ENCODE data around the gene HSBP1L1.

Gene HSBP1L1

DNA sequence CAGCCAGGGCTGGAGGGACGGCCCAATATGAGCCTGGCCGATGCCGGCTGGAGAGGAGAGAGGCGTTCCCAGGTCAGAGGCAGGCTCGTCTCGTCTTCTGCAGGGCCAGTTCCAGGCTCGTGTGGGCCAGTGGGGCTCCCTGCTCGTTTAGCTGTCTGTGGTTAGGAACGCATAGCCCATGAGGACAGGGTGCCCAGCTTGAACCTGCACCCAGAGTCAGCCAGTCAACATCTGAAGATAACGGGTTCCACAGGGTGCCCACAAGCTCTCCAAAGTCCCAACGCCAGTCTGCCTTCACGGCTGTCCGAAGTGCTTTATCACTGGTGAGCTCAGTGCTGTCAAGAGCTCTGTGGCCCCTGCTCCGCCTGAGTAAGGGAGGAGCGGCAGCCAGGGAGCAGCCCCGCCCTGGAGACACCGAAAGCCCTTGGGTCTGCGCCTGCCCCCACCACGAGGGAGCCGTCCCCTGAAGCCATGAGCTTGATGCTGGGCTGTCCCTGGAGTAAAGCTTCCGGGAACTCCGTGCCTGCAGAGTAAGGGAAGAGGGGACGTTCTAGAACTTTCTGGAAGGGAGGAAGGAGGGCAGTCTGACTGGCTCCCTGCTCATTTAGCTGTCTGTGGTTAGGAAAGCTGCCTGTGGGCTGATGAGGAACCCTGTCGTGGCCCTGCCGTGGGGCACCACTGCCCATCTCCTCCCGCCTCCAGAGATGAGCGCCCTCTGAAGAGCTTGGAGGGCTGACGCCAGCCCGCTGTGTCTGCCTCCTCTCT is 2.7 kb upstream of the HSBP1L1 start:
- no peak for DNase-seq

DNA sequence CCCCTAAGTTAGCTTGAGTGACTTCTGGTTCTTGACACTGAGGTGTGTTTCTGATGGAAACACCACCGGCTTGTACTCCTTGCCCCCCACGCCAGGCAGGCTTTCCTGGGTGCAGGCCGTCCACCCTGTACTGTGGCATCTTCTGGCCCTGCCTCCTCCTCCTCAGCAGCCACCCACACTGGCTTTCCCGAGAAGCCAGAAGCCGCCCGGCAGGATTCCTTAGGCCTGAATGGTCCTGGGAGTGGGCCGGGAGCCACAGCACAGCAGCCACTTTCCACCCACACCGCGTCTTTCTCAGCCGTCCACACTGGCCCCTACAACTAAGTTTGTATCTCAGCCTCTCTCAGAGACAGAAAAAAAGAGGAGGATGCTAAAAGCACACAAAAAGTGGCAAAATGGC is 2.1 kb upstream of the HSBP1L1 start:
- no peak for DNase-seq

DNA sequence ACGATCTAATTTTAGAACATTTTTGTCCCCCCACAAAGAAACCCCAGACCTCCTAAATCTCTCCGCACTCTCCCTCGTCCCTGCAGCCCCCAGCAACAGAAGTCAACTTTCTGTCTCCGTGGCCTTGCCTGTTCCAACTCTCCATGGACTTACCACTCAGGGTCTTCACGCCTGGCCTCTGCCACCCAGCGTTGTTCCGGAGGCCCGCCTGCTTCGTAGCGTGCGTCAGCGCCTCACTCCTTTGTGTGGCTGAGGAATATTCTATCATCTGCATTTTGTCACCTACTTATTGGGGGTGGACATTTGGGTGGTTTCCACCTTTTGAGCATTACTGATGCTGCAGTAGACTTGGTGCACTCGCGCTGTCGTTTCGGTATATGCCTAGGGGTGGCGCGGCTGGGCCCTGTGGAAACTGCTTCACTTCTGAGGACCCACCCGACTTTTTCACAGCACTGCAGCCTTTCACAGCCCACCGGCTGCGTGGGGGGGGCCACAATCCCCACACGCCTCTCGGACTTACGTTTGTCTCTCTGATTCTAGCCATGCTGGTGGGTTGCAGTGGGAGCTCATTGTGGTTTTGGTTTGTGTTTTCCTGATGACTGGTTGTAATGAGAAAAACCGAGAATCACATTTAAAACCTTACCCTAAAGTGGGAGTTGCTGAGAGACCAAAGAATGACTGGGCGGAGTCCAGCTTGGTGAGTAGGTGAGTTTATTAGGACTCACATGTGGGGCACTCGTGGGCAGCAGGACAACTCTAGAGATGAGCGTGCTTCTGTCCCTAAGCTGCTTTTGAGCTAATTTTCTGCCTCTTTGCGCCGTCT is 1.4 kb upstream of the HSBP1L1 start:
- no peak for DNase-seq

DNA sequence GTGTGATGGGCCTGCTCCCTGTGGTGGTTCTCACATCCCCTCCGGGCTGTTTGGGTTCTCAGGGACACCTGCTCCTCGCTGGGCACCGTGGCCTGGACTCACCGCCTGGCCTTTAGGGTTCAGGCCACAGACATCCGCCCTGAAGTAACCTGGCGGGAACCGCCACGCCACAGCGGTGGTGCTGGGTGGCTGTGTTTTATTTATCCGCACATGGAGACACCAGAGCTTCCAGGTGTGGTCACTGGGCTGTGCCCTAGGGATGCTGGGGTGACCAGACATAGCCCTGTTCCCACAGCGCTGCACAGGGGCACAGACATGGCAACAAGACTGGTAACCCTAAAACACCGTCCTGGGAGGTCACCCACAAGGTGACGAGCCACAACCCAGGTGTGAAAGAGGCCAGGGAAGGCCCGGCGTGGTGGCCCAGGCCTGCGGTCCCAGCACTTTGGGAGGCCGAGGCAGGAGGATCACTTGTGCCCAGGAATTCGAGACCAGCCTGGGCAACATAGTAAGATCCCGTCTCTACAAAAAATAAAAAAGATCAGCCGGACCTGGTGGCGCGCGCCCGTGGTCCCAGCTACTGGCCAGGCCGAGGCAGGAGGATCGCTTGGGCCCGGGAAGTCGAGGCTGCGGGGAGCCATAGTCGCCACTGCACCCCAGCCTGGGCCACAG is 649 bp upstream of the HSBP1L1 start:
- no peak for DNase-seq

DNA sequence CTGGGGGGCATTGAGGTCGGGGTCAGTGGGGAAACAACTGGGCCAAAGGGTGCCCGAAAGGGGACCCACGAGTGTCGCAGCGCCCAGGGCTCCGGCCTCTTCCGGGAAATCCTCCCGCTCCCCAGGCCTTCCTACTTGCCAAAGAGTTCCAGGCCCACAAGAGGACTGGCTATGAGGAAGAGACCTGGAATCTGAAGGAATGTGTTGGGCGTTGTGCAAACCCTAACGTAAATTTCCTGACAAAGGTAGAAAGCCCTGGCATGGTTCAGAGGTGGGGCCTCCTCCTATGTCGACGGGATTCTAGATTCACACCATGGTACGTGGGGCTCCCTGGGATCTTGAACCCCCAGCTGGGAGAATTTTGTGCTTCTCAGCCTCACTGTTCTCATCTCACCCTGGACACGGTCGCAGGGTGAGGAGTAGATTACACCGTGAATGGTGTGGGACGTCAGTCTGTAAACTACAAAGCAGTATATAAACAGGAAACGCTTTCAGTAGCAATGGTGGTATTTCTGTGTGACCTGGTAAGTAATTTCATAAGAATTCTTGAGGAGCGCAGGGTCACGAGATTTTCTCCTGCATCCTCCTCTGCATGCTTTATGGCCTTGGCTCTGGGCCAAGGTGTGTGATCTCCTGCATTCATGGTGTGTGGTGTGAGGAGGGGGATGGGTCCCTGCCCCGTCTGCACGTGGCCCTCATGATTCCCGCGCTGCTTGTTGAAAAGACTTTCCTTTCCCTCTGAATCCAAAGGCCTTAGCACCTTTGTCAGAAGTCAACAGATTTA is 868 bp downstream of the HSBP1L1 start:
- DNase-seq = no peak

DNA sequence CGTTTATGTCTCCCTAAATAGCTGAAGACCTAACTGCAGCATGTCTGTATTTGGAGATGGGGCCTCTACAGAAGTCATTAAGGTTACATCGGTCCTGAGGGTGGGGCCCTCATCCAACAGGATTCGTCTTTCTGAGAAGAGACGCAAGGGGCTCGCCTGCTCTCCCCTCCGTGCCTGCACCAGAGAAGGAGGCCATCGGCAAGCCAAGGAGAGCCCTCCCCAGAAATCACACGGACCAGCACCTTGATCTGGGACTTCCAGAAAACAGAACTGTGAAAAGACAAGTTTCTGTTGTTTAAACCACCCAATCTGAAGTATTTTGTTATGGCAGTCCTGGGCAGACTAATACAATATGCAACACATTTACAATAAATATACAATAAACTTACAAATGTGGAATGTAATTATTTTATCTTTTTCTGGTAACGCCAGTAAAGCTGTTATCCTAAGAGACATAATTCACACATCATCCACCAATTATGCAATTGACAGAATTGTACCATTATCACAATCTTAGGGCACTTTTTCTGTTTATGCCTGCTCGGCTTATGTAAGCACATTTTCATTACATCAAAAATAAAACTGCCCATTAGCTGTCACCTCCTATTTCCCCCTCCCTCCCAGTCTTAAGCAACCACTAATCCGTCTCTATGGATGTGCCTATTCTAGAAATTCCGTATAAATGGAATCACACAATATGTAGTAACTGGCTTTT is 6.1 kb downstream of the HSBP1L1 start:
- DNase-seq = no peak

DNA sequence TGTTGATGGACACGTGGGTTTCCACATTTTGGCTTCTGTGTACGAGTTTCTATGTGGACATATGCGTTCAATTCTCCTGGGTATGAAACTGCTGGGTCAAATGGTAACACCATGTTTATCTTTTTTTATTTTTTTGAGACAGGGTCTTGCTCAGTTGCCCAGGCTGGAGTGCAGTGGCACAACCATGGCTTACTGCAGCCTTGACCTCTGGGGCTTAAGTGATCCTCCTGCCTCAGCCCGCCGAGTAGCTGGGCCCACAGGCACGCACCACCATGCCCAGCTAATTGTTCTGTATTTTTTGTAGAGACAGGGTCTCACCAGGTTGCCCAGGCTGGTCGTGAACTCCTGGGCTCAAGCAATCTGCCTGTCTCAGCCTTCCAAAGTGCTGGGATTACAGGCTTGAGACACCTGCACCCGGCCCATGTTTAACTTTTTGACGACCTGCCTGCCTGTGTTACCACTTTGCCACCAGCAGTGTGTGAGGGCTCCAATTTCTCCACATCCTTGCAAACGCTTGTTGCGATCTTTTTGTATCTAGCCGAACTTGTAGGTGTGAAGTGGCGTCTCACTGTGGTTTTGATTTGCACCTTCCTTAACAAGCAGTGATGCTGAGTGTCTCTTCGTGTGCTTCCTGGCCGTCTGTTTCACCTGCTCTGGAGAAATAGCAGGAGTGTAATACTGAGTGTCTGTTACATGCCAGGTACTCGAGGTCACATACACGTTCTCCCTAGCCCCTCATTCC is 6.9 kb downstream of the HSBP1L1 start:
- DNase-seq = no peak

DNA sequence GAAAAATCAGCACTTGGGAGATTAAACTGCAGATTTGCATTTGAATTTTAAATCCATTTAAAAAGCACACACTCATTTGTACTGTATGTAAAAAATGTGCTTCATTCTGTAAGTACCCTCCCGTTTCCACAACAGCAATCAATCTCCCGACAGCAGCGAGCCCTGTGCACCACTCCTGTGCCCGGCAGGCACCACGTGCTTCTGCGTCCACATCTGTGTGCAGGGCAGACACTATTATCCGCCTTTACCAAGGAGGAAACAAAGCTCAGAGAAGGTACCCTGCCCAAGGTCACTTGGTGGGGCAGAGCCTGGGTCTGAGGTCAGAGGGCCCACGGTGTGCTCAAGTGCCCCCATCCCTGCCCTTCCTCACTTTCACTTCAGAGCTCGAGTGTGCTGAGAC is 7.5 kb downstream of the HSBP1L1 start:
- DNase-seq = no peak

DNA sequence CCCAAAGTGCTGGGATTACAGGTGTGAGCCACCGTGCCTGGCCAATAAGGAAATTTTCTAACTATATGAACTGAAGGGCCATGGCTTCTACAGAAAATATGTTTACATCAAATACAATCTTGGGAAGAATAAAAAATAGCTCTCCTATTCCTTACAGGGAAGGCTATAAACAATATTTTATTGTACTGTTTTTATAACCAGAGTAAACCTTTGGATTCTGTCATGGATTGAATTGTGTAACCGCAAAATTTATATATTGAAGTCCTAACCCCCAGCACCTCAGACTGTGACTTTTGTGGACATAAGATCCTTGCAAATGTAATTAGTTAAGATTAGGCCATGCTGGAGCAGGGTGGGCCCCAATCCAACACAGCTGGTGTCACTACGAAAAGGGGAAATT is 8.3 kb downstream of the HSBP1L1 start:
- DNase-seq = no peak

DNA sequence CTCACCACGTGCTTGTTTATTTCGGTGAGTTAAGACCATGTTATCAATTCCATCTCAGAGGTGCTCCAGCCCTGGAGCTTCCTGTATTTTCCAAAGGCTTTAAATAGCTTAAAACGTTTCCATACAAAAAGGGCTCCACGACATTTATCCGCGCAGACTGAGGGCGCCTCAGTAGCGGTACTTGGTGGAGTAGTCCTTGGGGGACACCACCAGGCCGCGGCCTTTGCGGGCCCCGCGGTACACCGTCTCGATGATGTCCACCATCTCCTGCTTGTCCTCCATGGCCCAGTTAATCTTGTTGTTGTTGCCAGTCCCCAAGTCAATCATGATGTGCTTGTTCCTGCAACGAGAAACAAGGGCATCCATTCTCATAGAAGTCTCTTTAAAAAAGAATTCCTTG is 9.1 kb downstream of the HSBP1L1 start:
- no peak for DNase-seq

DNA sequence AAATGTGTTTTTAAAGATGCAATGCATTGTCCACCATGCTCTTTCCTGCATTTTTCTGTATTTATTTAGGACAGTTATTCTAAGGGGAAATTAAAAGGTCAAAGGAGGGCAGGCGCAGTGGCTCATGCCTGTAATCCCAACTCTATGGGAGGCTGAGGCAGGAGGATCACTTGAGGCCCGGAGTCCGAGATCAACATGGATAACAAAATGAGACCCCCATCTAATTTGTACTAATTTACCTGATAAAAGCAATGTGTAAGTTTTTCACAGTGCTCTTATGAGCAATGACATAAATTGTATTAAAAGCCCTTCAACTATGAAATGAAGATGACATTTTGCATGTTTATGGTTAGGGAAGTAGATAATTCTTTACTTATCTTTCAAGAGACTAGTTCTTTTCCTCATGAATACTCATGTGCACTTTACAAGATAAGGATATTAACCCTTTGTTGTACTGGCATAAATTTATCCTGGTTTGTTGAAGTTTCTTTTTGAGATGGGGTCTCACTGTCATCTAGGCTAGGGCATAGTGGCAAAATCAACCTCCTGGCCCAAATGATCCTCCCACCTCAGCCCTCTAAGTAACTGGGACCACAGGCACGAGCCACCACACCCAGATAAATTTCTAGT is 9.7 kb downstream of the HSBP1L1 start:
- no peak for DNase-seq

DNA sequence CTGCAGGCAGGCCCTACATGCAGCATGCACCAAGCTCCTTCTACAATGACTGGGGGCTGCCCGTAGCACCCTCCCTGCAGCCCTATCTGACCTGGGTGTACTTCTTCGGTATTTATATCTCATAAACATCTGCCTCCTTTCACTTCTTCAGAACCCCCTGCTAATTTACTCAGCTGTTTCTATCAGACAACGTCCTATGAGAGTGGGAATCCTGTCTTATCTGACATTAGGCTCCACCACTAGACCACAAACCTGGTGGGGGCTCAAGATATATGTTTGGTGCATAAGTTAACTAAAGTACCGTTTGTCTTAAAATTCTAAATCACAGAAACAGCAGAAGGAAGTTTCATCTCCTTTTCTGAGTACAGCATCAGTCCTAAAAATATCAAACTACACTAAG is 10.6 kb downstream of the HSBP1L1 start:
- DNase-seq = no peak

DNA sequence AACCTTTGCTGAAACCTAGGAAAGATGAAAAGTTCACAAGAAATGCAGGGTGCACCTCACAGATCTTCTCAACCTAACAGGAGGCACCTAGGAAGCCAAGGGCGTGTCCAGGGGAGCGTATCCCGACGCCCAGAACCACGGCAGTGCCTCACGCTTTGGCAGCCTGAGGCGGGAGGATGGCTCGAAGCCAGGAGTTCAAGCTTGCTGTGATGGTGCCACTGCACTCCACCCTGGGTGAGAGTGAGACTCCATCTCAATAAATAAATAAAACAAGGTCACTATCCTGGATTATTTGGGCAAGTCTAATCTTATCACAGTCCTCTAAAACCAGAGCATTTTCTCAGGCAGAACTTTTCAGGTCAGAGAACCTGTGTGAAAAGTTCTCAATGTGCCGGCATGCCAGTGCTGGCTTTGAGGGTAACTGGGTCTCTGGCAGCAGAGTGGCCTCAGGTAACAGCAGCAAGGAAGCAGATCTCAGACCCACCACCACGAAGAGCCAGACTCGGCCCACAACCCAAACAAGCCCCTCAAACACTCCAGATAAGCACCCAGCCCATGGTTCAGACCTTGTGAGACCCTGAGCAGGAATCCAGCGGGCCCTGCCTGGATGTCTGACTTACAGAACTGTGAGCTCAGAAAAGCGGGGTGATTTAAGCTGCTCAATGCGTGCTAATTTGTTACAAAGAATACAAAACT is 11.7 kb downstream of the HSBP1L1 start:
- no peak for DNase-seq

DNA sequence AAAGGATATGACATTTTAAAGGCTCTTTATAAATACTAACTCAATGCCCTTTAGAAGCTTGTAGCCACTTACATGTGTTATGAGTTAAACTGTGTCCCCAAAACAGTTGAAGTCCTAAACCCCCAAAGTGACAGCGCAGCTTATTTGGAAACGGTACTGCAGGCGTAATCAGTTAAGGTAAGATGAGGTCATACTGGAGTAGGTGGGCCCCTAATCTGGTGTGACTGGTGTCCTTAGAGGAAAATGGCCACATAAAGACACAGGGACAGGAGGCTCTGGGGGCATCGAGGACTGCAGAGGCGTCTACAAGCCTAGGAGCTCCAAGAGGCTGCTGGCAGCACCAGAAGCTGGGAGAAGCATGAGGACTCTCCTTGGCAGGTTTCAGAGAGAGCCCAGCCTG is 15.4 kb downstream of the HSBP1L1 start:
- no peak for DNase-seq

DNA sequence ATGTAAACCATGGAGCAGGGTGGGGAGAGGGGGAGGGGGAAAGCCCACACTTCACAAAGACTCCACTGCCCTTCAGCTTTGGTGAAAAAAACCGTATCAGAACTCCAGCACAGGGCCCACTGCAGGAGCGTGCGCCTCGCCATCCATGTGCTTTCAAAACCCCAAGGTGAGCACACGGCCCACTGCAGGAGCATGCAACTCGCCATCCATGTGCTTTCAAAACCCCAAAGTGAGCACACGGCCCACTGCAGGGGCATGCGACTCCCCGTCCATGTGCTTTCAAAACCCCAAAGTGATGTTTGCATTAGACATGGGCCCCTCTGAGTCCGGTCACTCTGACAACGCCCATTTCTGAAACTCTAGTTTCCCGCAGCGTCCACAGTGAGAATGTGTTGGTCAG is 16.1 kb downstream of the HSBP1L1 start:
- no peak for DNase-seq

DNA sequence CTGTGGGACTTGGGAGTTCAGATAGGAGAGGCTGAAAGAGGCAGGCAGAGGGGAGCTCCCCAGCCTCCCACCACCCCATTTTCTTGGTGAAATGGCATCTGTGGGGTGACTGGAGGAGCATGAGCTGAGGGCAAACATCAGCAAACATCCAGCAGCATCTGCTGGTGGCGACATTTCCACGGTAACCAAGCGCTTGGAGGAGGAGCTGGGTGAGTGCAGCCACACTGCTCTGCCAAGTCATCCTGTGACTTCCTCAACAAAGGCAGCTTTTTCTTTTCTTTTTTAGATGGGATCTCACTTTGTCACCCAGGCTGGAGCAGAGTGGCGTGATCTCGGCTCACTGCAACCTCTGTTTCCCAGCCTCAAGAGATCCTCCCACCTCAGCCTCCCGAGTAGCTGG is 18.3 kb downstream of the HSBP1L1 start:
- DNase-seq = no peak

DNA sequence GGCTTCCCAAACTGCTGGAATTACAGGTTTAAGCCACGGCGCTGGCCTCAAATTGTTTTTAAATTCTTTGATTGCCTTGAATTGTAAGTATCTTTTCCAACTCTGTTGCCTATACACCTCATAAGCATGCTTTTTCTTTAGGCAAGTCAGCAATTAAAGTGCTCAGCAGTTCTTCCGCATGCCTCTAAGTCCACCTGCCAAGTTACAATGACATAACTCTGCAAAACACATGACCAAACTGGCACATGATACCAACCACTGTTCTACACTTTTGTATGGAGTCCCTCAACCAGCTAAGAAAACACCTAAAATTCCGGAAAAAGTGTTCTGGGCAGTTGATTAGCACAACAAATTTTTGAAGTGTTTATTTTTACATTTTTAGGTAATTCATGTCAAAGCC is 18.8 kb downstream of the HSBP1L1 start:
- DNase-seq = no peak

DNA sequence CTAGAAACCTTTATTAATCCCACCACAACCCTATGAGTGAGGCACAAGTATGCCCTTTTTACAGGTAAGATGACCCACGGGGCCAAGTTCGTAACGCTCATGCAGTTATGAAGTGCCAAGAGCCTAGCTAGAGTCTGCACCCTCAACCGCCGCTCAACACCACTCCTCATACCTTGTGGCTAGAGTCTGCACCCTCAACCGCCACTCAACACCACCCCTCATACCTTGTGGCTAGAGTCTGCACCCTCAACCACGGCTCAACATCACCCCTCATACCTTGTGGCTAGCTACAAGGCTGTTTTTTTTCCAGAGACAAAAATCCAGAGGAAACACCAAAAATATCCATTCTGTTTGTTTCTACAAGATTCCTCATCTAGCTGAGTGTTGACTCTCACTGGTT is 19.4 kb downstream of the HSBP1L1 start:
- DNase-seq = no peak

DNA sequence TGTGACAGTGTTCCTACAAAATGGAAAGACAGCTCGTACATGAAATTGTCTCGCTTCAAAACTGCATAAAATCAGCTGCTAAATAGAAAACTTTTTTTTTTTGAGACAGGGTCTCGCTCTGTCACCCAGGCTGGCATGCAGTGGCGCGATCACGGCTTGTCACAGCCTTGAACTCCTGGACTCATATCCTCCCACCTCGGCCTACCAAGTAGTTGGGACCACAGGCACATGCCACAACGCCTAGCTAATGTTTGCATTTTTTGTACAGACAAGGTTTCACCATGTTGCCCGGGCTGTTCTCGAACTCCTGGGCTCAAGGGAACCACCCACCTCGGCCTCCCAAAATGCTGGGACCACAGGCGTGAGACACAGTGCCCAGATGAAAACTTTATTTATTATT is 20.7 kb downstream of the HSBP1L1 start:
- DNase-seq = no peak

DNA sequence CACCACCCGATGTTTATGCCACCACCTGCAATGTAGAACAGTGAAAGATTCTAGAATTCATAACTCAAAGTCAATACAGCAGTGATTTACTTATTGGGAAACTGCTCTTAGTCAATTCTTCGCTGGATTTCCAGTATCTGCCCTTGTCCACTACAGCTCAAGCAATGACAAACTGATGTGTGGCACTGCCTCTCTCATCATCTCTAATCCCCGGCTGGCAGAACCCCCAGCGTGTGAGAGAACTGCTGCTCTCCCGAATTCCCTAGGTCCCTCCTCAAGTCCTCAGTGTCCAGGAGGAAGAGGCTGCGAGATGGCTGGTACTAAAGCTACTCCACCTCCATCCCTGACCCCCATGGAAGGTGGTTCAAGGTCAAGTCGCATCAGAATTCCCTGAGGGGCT is 22.3 kb downstream of the HSBP1L1 start:
- DNase-seq = no peak

DNA sequence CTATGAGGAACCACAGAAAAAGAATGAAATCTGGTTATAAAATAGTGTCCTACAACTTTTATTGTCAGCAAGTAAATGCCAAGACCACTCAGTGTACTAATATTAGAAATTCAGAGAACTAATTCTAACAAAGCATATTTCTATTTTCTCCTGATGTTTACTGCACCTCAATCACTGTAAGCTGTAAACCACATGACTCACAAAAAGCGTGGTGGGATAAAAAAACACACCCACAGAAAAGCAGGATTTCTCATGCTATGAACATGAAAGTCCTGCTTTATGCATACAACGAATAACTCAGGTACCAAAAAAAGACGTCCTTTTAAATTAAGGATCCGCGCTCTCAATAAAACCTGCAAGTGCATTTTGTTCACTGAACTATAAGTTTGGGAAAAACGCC is 23.1 kb downstream of the HSBP1L1 start:
- DNase-seq = no peak

Data from NCI-H1694 treated with DMSO at 0.1 percent for 48 hours (cell line).